ENCODE measurements around the gene PRPF19.

Gene PRPF19

GRCh38 chr11:60851327-60852104, 54.9 kb downstream of the PRPF19 start:
- no peak overlapping the region for H3K4me3 ChIP-seq
- no peak overlapping the region; the same call in 1 of the 2 replicates for H3K9ac ChIP-seq
- peaks cover 69% of the 10 kb centered on the region for H3K4me1 ChIP-seq
- TF ChIP-seq Cebpa-rat (IDR thresholded peaks at IDR 0.05): no peak
- peaks cover 10% of the 10 kb centered on the region; the same call in 1 of the 2 replicates for H3K9me3 ChIP-seq
- H3K36me3 ChIP-seq: peaks cover 59% of the 10 kb centered on the region
- H3K27ac ChIP-seq: no peak overlapping the region
- H3K27me3 ChIP-seq: no peaks in the 10 kb centered on the region
- H3K4me2 ChIP-seq: no peak overlapping the region
- peaks cover 31% of the 10 kb centered on the region for H4K20me1 ChIP-seq

- peaks cover 48% of the 10 kb centered on the region for H4K20me1 ChIP-seq
- no peak overlapping the region for H3K9ac ChIP-seq
- TF ChIP-seq Cebpa-rat (IDR thresholded peaks at IDR 0.05): no peak
- H3K36me3 ChIP-seq: peaks cover 69% of the 10 kb centered on the region
- peaks cover 10% of the 10 kb centered on the region; the same call in 1 of the 2 replicates for H3K9me3 ChIP-seq
- H3K4me3 ChIP-seq: no peak overlapping the region
- H3K27me3 ChIP-seq: no peaks in the 10 kb centered on the region
- H3K4me2 ChIP-seq: peak overlapping the region; percentile 80
- H3K4me1 ChIP-seq: peaks cover 69% of the 10 kb centered on the region
- 0 out of 2 replicates have a peak overlapping the region, but pooled peaks have one; percentile 22 for H3K27ac ChIP-seq
Observed at GRCh38 chr11:60849641-60850520, 56.5 kb downstream of the PRPF19 start.

GRCh38 chr11:60848714-60849151, 57.7 kb downstream of the PRPF19 start:
- peaks cover 59% of the 10 kb centered on the region for H4K20me1 ChIP-seq
- H3K4me2 ChIP-seq: peak overlapping the region; percentile 80
- peaks cover 69% of the 10 kb centered on the region for H3K4me1 ChIP-seq
- H3K4me3 ChIP-seq: peak overlapping the region; percentile 12; the same call in 1 of the 2 replicates
- H3K27me3 ChIP-seq: no peaks in the 10 kb centered on the region
- H3K9ac ChIP-seq: peak overlapping the region; percentile 73
- peaks cover 69% of the 10 kb centered on the region for H3K36me3 ChIP-seq
- H3K27ac ChIP-seq: peak overlapping the region; percentile 79
- peaks cover 10% of the 10 kb centered on the region; the same call in 1 of the 2 replicates for H3K9me3 ChIP-seq
- TF ChIP-seq Cebpa-rat (IDR thresholded peaks at IDR 0.05): no peak

- H3K36me3 ChIP-seq: peaks cover 62% of the 10 kb centered on the region
Observed at GRCh38 chr11:60847896-60848295, 58.5 kb downstream of the PRPF19 start.

GRCh38 chr11:60847281-60847680, 59.1 kb downstream of the PRPF19 start:
- no peak for TF ChIP-seq Cebpa-rat (IDR thresholded peaks at IDR 0.05)
- Histone ChIP-seq H4K20me1 (peaks cover 68% of the 10 kb centered on the region), H3K27ac (peak overlapping the region; percentile 79), H3K36me3 (peaks cover 56% of the 10 kb centered on the region), H3K4me1 (peaks cover 65% of the 10 kb centered on the region), H3K4me3 (no peak overlapping the region), H3K9me3 (peaks cover 2% of the 10 kb centered on the region; the same call in 1 of the 2 replicates), H3K4me2 (peak overlapping the region; percentile 80), H3K27me3 (no peaks in the 10 kb centered on the region), H3K9ac (no peak overlapping the region)

More at GRCh38 chr11:60847896-60848295, 58.5 kb downstream of the PRPF19 start:
- Histone ChIP-seq H3K9me3 (peaks cover 8% of the 10 kb centered on the region; the same call in 1 of the 2 replicates), H4K20me1 (peaks cover 68% of the 10 kb centered on the region), H3K4me2 (peak overlapping the region; percentile 80), H3K4me3 (peak overlapping the region; percentile 12; the same call in 1 of the 2 replicates), H3K27me3 (no peaks in the 10 kb centered on the region), H3K27ac (peak overlapping the region; percentile 79), H3K9ac (peak overlapping the region; percentile 73), H3K4me1 (peaks cover 66% of the 10 kb centered on the region)
- TF ChIP-seq Cebpa-rat (IDR thresholded peaks at IDR 0.05): no peak

- H3K9ac ChIP-seq: peak overlapping the region; percentile 92
- H3K4me2 ChIP-seq: peak overlapping the region; percentile 97
- peaks cover 74% of the 10 kb centered on the region for H3K4me1 ChIP-seq
- peak overlapping the region; percentile 88; the same call in 1 of the 2 replicates for H3K27ac ChIP-seq
- no peaks in the 10 kb centered on the region for H3K9me3 ChIP-seq
- peaks cover 36% of the 10 kb centered on the region for H3K36me3 ChIP-seq
- no peaks in the 10 kb centered on the region for H3K27me3 ChIP-seq
- peaks cover 68% of the 10 kb centered on the region for H4K20me1 ChIP-seq
- TF ChIP-seq Cebpa-rat (IDR thresholded peaks at IDR 0.05): no peak
- peak overlapping the region; percentile 88 for H3K4me3 ChIP-seq
Observed at GRCh38 chr11:60845338-60845737, 61.0 kb downstream of the PRPF19 start.

GRCh38 chr11:60844870-60845221, 61.5 kb downstream of the PRPF19 start:
- H4K20me1 ChIP-seq: peaks cover 68% of the 10 kb centered on the region
- H3K9me3 ChIP-seq: no peaks in the 10 kb centered on the region
- H3K4me3 ChIP-seq: peak overlapping the region; percentile 88
- TF ChIP-seq Cebpa-rat (IDR thresholded peaks at IDR 0.05): no peak
- H3K4me1 ChIP-seq: peaks cover 74% of the 10 kb centered on the region
- H3K9ac ChIP-seq: peak overlapping the region; percentile 92
- H3K4me2 ChIP-seq: peak overlapping the region; percentile 97
- H3K27me3 ChIP-seq: no peaks in the 10 kb centered on the region
- peak overlapping the region; percentile 88 for H3K27ac ChIP-seq
- H3K36me3 ChIP-seq: peaks cover 32% of the 10 kb centered on the region

- Histone ChIP-seq H3K4me2 (peak overlapping the region; percentile 97), H3K4me3 (peak overlapping the region; percentile 88), H3K9ac (peak overlapping the region; percentile 92), H3K36me3 (peaks cover 26% of the 10 kb centered on the region), H3K27ac (peak overlapping the region; percentile 88), H3K27me3 (no peaks in the 10 kb centered on the region), H3K4me1 (peaks cover 69% of the 10 kb centered on the region), H3K9me3 (no peaks in the 10 kb centered on the region), H4K20me1 (peaks cover 64% of the 10 kb centered on the region)
- no peak for TF ChIP-seq Cebpa-rat (IDR thresholded peaks at IDR 0.05)
Observed at GRCh38 chr11:60844045-60844869, 62.1 kb downstream of the PRPF19 start.

Data from BLaER1 (cell line).